SK-N-MC (cell line): Measurements from ENCODE around the gene HAS3.

ENCODE experiments used
- EZH2 ChIP-seq: fragments of 200-600 bp; sonication (generic); IDR thresholded peaks from one replicate; pipeline ENCODE4 v1.6.1; 2017; ENCODE audit warnings: antibody characterized with exemption
- FOXP2 ChIP-seq: optimal IDR thresholded peaks from 2 replicates; pipeline ENCODE3; 2011; ENCODE audit warnings: mild to moderate bottlenecking, moderate library complexity; ENCODE audit not compliant: insufficient read depth; ENCODE audit errors: extremely low read length, control extremely low read depth
- POLR2AphosphoS5 ChIP-seq: IDR thresholded peaks from 2 replicates; pipeline ENCODE4 v1.6.1; 2012; ENCODE audit warnings: mild to moderate bottlenecking, low read depth, low read length, borderline replicate concordance

- TF ChIP-seq POLR2AphosphoS5: no peak
- TF ChIP-seq EZH2: no peak
- no peak for TF ChIP-seq FOXP2
Measured at GRCh38 chr16:69118994-69119393, 13.5 kb downstream of the HAS3 start.
